Stimulated activated CD4-positive, alpha-beta T cell treated with anti-CD3 and anti-CD28 coated beads, Interleukin-15, amount 100 ng/mL, for 1 hour (primary cell): ENCODE data around the gene BBS1.
"Not testable (repeated sequence)": the region's sequence is repeated elsewhere in the genome, so short reads cannot be mapped to it uniquely, and the experiment has no call there.

ENCODE experiments used
- DNase-seq, 2 donors: peaks; one replicate each; pipeline ENCODE4 v3.0.0-alpha.2; 2020; ENCODE audit warnings: low read depth in 1 of 2, low spot score in 1 of 2

BBS1 gene

GRCh38 chr11:66570079-66570849 is 59.8 kb downstream of the BBS1 start:
- DNase-seq: no peak

DNA sequence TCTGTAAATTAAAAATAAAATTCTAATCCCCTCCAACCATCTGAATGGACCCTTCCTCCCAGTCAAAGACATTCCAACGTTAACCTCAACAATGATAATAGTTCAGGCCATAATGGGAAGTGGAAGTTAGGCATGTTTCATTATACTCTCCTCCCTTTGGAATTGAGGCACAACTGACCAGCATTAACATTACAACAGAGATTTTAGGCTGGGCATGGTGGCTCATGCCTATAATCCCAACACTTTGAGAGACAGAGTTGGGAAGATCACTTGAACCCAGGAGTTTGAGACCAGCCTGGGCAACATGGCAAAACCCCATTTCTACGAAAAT is 60.4 kb downstream of the BBS1 start:
- no peak for DNase-seq

- peak; percentile 43 to 71 for DNase-seq
Measured at GRCh38 chr11:66579017-66579606, 68.7 kb downstream of the BBS1 start.

DNA sequence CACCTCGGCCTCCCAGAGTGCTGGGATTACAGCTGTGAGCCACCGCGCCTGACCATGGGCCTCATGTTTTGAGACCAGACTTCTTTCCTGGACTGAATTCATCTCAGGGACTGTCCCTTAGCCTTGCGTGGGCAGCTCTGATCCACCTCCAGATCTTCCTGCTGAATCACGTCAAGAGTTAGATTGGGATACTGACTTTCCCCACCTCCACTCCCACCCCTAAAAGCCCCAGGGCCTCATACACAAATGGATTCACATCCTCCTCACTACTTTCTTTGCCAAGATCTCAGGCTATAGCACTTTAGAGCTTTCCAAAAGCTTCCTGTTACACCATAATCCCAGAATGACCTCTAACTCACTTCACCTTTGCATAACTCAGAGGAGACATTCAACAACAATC is 70.4 kb downstream of the BBS1 start:
- DNase-seq: no peak

GRCh38 chr11:66581261-66581660 is 70.8 kb downstream of the BBS1 start:
- DNase-seq: no peak

DNA sequence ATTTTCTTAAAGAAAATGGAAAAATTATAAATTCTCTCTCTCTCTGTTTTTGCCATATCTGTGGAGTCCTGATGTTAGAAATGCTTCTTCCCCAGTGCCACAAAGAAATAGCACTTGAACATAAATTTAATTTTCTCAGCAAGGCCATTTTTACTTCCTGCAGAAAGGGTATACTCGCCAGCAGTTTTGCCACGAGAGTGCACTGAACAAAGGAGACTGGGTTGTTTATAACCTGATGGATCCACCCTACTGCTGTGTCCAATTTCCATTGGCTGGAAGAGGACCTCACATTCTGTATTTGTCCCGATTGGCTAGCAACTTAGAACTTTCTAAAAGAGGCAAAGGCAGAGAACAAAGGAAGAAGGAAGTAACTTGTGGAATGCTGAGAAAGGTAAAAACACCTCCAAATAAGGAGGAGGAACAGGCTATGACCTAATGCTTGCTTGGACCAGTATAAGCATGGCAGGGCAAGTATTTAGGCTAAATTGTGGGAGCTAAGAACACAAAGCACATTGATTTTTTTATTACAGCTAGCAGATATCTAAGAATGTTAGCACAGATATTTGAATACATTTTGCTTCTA is 72.2 kb downstream of the BBS1 start:
- not testable (repeated sequence) for DNase-seq
